Measurements from ENCODE around the gene ZNF248.

- TF ChIP-seq EZH2 (IDR thresholded peaks at IDR 0.05; ENCODE audit: insufficient read depth, poor library complexity, severe bottlenecking) (no peak), EZH2phosphoT487 (IDR thresholded peaks at IDR 0.05; ENCODE audit: insufficient read depth, low read depth) (no peak)
These were observed 55.9 kb downstream of the ZNF248 start for GRCh38 chr10:37801557-37801956.
